ENCODE data around the gene DUSP22. TPM values are rescaled to one million over a fixed set of nuclear protein-coding genes. Genes with fewer than 3 reads are reported as not detected.
"Not testable (repeated sequence)": the region's sequence is repeated elsewhere in the genome, so short reads cannot be mapped to it uniquely, and the experiment has no call there.

DUSP22 gene
- total RNA-seq, 2 experiments from 2014 or later, result 35.3 to 36.7 TPM

GRCh38 chr6:282867-283416, 9.3 kb upstream of the DUSP22 start:
- no peak overlapping the region for H3K27ac Mint-ChIP-seq
- POLR2A ChIA-PET, result no interaction called here
- CTCF ChIA-PET, result interaction anchor here (0.7 kb wide), 1 partner anchor 211 kb away, joined by 3 read pairs; no protein-coding TSS in a partner anchor

GRCh38 chr6:284486-284885, 7.8 kb upstream of the DUSP22 start:
- H3K4me3 Mint-ChIP-seq, result no peak overlapping the region
- POLR2A ChIA-PET, result no interaction called here
- no peaks in the 10 kb centered on the region for H3K27me3 Mint-ChIP-seq
- H3K36me3 Mint-ChIP-seq (ENCODE audit: low read depth), result peaks cover 14% of the 10 kb centered on the region
- DNase-seq, result peak; percentile 3
- H3K9me3 Mint-ChIP-seq, result no peaks in the 10 kb centered on the region
- peaks cover 21% of the 10 kb centered on the region for H3K4me1 Mint-ChIP-seq
- no peak overlapping the region for H3K27ac Mint-ChIP-seq
- CTCF ChIA-PET, result no interaction called here

More at GRCh38 chr6:282867-283416, 9.3 kb upstream of the DUSP22 start:
- H3K9me3 Mint-ChIP-seq, result no peaks in the 10 kb centered on the region
- peaks cover 21% of the 10 kb centered on the region for H3K4me1 Mint-ChIP-seq
- H3K36me3 Mint-ChIP-seq (ENCODE audit: low read depth), result peaks cover 11% of the 10 kb centered on the region
- peaks cover 4% of the 10 kb centered on the region for H3K27me3 Mint-ChIP-seq
- H3K4me3 Mint-ChIP-seq, result no peak overlapping the region
- DNase-seq, result no peak

- no peak overlapping the region for H3K4me3 Mint-ChIP-seq
- H3K36me3 Mint-ChIP-seq (ENCODE audit: low read depth), result peaks cover 14% of the 10 kb centered on the region
- H3K27me3 Mint-ChIP-seq, result no peaks in the 10 kb centered on the region
- ChIA-PET CTCF (interaction anchor here (0.6 to 1.1 kb wide), 2 partner anchors 15 to 91 kb away, joined by 3 to 6 read pairs; no protein-coding TSS in a partner anchor), POLR2A (interaction anchor here (0.8 kb wide), 1 partner anchor 107 kb away, joined by 3 read pairs; the partner anchor contains the start of gene IRF4)
- DNase-seq, result peak; percentile 5
- peaks cover 24% of the 10 kb centered on the region for H3K4me1 Mint-ChIP-seq
- H3K9me3 Mint-ChIP-seq, result no peaks in the 10 kb centered on the region
- H3K27ac Mint-ChIP-seq, result peak overlapping the region; percentile 33
Measured at GRCh38 chr6:285030-285771, 7.1 kb upstream of the DUSP22 start.

GRCh38 chr6:285902-286301, 6.4 kb upstream of the DUSP22 start:
- H3K4me3 Mint-ChIP-seq, H3K27ac Mint-ChIP-seq, POLR2A ChIA-PET, H3K9me3 Mint-ChIP-seq, H3K27me3 Mint-ChIP-seq: not testable (repeated sequence)
- Mint-ChIP-seq H3K36me3 (ENCODE audit: low read depth) (peaks cover 14% of the 10 kb centered on the region), H3K4me1 (peaks cover 29% of the 10 kb centered on the region)
- DNase-seq, result peak; percentile 5
- CTCF ChIA-PET, result interaction anchor here (1.1 kb wide), 1 partner anchor 15 kb away, joined by 3 read pairs; no protein-coding TSS in a partner anchor

GRCh38 chr6:286681-287488, 5.4 kb upstream of the DUSP22 start:
- CTCF ChIA-PET, result interaction anchor here (0.6 kb wide), 1 partner anchor 231 kb away, joined by 3 read pairs; no protein-coding TSS in a partner anchor
- Mint-ChIP-seq H3K27ac (no peak overlapping the region), H3K4me3 (no peak overlapping the region), H3K27me3 (no peaks in the 10 kb centered on the region), H3K36me3 (ENCODE audit: low read depth) (peaks cover 14% of the 10 kb centered on the region), H3K9me3 (no peaks in the 10 kb centered on the region), H3K4me1 (peaks cover 36% of the 10 kb centered on the region)
- POLR2A ChIA-PET, result no interaction called here
- DNase-seq, result peak; percentile 5

- POLR2A ChIA-PET, result no interaction called here
- no peaks in the 10 kb centered on the region for H3K9me3 Mint-ChIP-seq
- peaks cover 12% of the 10 kb centered on the region for H3K36me3 Mint-ChIP-seq (ENCODE audit: low read depth)
- no peaks in the 10 kb centered on the region for H3K27me3 Mint-ChIP-seq
- H3K27ac Mint-ChIP-seq, result no peak overlapping the region
- CTCF ChIA-PET, result no interaction called here
- H3K4me3 Mint-ChIP-seq, result no peak overlapping the region
- peak; percentile 5 for DNase-seq
- peaks cover 36% of the 10 kb centered on the region for H3K4me1 Mint-ChIP-seq
Measured at GRCh38 chr6:287489-287860, 4.8 kb upstream of the DUSP22 start.

- DNase-seq, result no peak
- Mint-ChIP-seq H3K27ac (no peak overlapping the region), H3K9me3 (no peaks in the 10 kb centered on the region), H3K4me3 (no peak overlapping the region), H3K36me3 (ENCODE audit: low read depth) (peaks cover 7% of the 10 kb centered on the region), H3K27me3 (no peaks in the 10 kb centered on the region), H3K4me1 (peaks cover 44% of the 10 kb centered on the region)
- ChIA-PET POLR2A (no interaction called here), CTCF (interaction anchor here (0.7 to 1.1 kb wide), 2 partner anchors 24 to 94 kb away, joined by 3 read pairs; no protein-coding TSS in a partner anchor)
Measured at GRCh38 chr6:288866-289265, 3.4 kb upstream of the DUSP22 start.

GRCh38 chr6:290111-290922, 2.0 kb upstream of the DUSP22 start:
- Mint-ChIP-seq H3K9me3 (no peaks in the 10 kb centered on the region), H3K27me3 (no peaks in the 10 kb centered on the region), H3K4me3 (peak overlapping the region; percentile 38), H3K27ac (peak overlapping the region; percentile 63), H3K4me1 (peaks cover 50% of the 10 kb centered on the region), H3K36me3 (ENCODE audit: low read depth) (peaks cover 7% of the 10 kb centered on the region)
- ChIA-PET POLR2A (interaction anchor here (0.6 kb wide), 1 partner anchor 22 kb away, joined by 6 read pairs; no protein-coding TSS in a partner anchor), CTCF (interaction anchor here (1.4 kb wide), 1 partner anchor 99 kb away, joined by 3 read pairs; no protein-coding TSS in a partner anchor)
- peak; percentile 5 for DNase-seq

GRCh38 chr6:291204-291696, 1.0 kb upstream of the DUSP22 start:
- ChIA-PET CTCF (interaction anchor here (1.4 kb wide), 1 partner anchor 100 kb away, joined by 3 read pairs; no protein-coding TSS in a partner anchor), POLR2A (no interaction called here)
- Mint-ChIP-seq H3K4me1 (peaks cover 53% of the 10 kb centered on the region), H3K27me3 (no peaks in the 10 kb centered on the region), H3K27ac (peak overlapping the region; percentile 90), H3K36me3 (ENCODE audit: low read depth) (peaks cover 7% of the 10 kb centered on the region), H3K9me3 (no peaks in the 10 kb centered on the region), H3K4me3 (peak overlapping the region; percentile 78)
- DNase-seq, result peak; percentile 16

- peak; percentile 90 for DNase-seq
- Mint-ChIP-seq H3K36me3 (ENCODE audit: low read depth) (peaks cover 3% of the 10 kb centered on the region), H3K27ac (peak overlapping the region; percentile 97), H3K9me3 (no peaks in the 10 kb centered on the region), H3K27me3 (no peaks in the 10 kb centered on the region), H3K4me1 (peaks cover 57% of the 10 kb centered on the region), H3K4me3 (peak overlapping the region; percentile 87)
- ChIA-PET CTCF (interaction anchor here (1.0 to 2.0 kb wide), 3 partner anchors 13 to 102 kb away, joined by 3 to 8 read pairs (median 4); no protein-coding TSS in a partner anchor), POLR2A (interaction anchor here (0.6 to 1.5 kb wide), 6 partner anchors 23 to 101 kb away, joined by 3 to 11 read pairs (median 4); partner anchors contain the start of gene IRF4)
Measured at GRCh38 chr6:292506-293192, 362 bp downstream of the DUSP22 start.

Measured in activated CD4-positive, alpha-beta T cell treated with anti-CD3 and anti-CD28 coated beads, Interleukin-2, amount 10 ng/mL, durations not matched to agents 7 days and 5 days (primary cell).